Measurements from ENCODE around the gene ALOX15.
"Not testable (repeated sequence)": the region's sequence is repeated elsewhere in the genome, so short reads cannot be mapped to it uniquely, and the experiment has no call there.

ALOX15 gene

GRCh38 chr17:4641297-4642195 lies at the start of gene ALOX15:
Gene ALOX15 (minus strand): TSS chr17:4641678. CDS start chr17:4641651, 27 bp downstream.
- no peak for DNase-seq (ENCODE audit: low read depth)

- DNase-seq (ENCODE audit: low read depth): no peak
Measured at GRCh38 chr17:4690745-4691144, 49.3 kb upstream of the ALOX15 start.

- DNase-seq (ENCODE audit: low read depth): not testable (repeated sequence)
Measured at GRCh38 chr17:4689872-4690271, 48.4 kb upstream of the ALOX15 start.

- not testable (repeated sequence) for DNase-seq (ENCODE audit: low read depth)
Measured at GRCh38 chr17:4683739-4684138, 42.3 kb upstream of the ALOX15 start.

GRCh38 chr17:4679658-4680057 lies 38.2 kb upstream of the ALOX15 start:
- DNase-seq (ENCODE audit: low read depth): no peak

- DNase-seq (ENCODE audit: low read depth): no peak
Measured at GRCh38 chr17:4678448-4679026, 37.1 kb upstream of the ALOX15 start.

GRCh38 chr17:4676791-4677190 lies 35.3 kb upstream of the ALOX15 start:
- DNase-seq (ENCODE audit: low read depth): no peak

GRCh38 chr17:4675791-4676190 lies 34.3 kb upstream of the ALOX15 start:
- no peak for DNase-seq (ENCODE audit: low read depth)

GRCh38 chr17:4674685-4674998 lies 33.2 kb upstream of the ALOX15 start:
- DNase-seq (ENCODE audit: low read depth): no peak

- DNase-seq (ENCODE audit: low read depth): no peak
Measured at GRCh38 chr17:4673986-4674684, 32.7 kb upstream of the ALOX15 start.

GRCh38 chr17:4673169-4673568 lies 31.7 kb upstream of the ALOX15 start:
- no peak for DNase-seq (ENCODE audit: low read depth)

- DNase-seq (ENCODE audit: low read depth): no peak
Measured at GRCh38 chr17:4672751-4673150, 31.3 kb upstream of the ALOX15 start.

- DNase-seq (ENCODE audit: low read depth): no peak
Measured at GRCh38 chr17:4672055-4672630, 30.7 kb upstream of the ALOX15 start.

GRCh38 chr17:4667166-4667565 lies 25.7 kb upstream of the ALOX15 start:
- DNase-seq (ENCODE audit: low read depth): no peak

- no peak for DNase-seq (ENCODE audit: low read depth)
Measured at GRCh38 chr17:4666296-4666695, 24.8 kb upstream of the ALOX15 start.

- no peak for DNase-seq (ENCODE audit: low read depth)
Measured at GRCh38 chr17:4665027-4665426, 23.5 kb upstream of the ALOX15 start.

- no peak for DNase-seq (ENCODE audit: low read depth)
Measured at GRCh38 chr17:4664230-4664629, 22.8 kb upstream of the ALOX15 start.

GRCh38 chr17:4663711-4664110 lies 22.2 kb upstream of the ALOX15 start:
- no peak for DNase-seq (ENCODE audit: low read depth)

- peak; percentile 23 for DNase-seq (ENCODE audit: low read depth)
Measured at GRCh38 chr17:4658478-4659305, 17.2 kb upstream of the ALOX15 start.

GRCh38 chr17:4657678-4658077 lies 16.2 kb upstream of the ALOX15 start:
- DNase-seq (ENCODE audit: low read depth): no peak

GRCh38 chr17:4655933-4656332 lies 14.5 kb upstream of the ALOX15 start:
- not testable (repeated sequence) for DNase-seq (ENCODE audit: low read depth)

- DNase-seq (ENCODE audit: low read depth): no peak
Measured at GRCh38 chr17:4652997-4653396, 11.5 kb upstream of the ALOX15 start.

Measured in activated T-cell treated with anti-CD3 and anti-CD28 coated beads for 24 hours (primary cell).